SJCRH30 (cell line): ENCODE data around the gene YAE1. TPM values are rescaled to one million over a fixed set of nuclear protein-coding genes. Genes with fewer than 3 reads are reported as not detected.

Source experiments
- DNase-seq, 2 experiments: peaks; one replicate each; pipeline ENCODE4 v3.0.0-alpha.2; 2015 to 2020
- H3K27ac ChIP-seq: fragments of 250-450 bp; sonication (Bioruptor Pico); 2 replicates; pipeline ENCODE4 v1.5.1; 2020; ENCODE audit warnings: mild to moderate bottlenecking, moderate library complexity
- H3K27me3 ChIP-seq: fragments of 250-450 bp; sonication (Bioruptor Pico); 2 replicates; pipeline ENCODE4 v1.5.1; 2020; ENCODE audit warnings: mild to moderate bottlenecking, moderate library complexity
- H3K36me3 ChIP-seq: fragments of 250-450 bp; sonication (Bioruptor Pico); 2 replicates; pipeline ENCODE4 v1.5.1; 2020; ENCODE audit warnings: mild to moderate bottlenecking, moderate library complexity
- H3K4me1 ChIP-seq: fragments of 250-450 bp; sonication (Bioruptor Pico); 2 replicates; pipeline ENCODE4 v1.5.1; 2020; ENCODE audit warnings: mild to moderate bottlenecking, moderate library complexity
- H3K4me3 ChIP-seq: fragments of 250-450 bp; sonication (Bioruptor Pico); 2 replicates; pipeline ENCODE4 v1.5.1; 2020; ENCODE audit warnings: mild to moderate bottlenecking, moderate library complexity
- H3K9me3 ChIP-seq: fragments of 250-450 bp; sonication (Bioruptor Pico); replicated peaks from 2 replicates; pipeline ENCODE4 v1.5.1; 2020; ENCODE audit warnings: mild to moderate bottlenecking, moderate library complexity
- total RNA-seq: library from RNA; depleted of rRNA; stranded (reverse); fragments of >200 nt; shearing (Covaris generic); gene quantifications from 2 replicates; pipeline ENCODE4 v1.2.3, GENCODE V29; 2014

YAE1 gene
- total RNA-seq, 1 experiment from 2014 or later, result 35.1 TPM

DNA sequence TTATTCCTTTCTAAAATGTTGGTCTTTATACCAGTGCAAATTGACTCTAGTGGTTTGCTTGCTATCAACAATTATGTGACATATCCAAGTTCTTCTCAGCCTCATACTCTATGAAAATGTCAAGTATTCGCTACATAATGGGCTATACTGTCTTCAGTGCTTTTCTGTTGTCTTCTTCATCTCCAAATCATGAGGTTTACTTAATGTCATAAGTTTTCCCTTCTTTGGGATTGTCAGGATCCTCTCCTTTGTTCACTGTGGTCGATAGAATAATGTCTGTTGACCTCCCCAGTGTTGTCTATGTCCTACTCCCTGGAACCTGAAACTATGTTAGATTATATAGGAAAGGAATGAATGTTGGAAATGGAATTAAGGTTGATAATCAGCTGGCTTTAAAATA, 40.7 kb downstream of the YAE1 start:
- H3K27ac ChIP-seq, result no peak overlapping the region
- no peak for DNase-seq
- no peak overlapping the region for H3K4me3 ChIP-seq
- H3K36me3 ChIP-seq, result no peaks in the 10 kb centered on the region
- no peaks in the 10 kb centered on the region for H3K27me3 ChIP-seq
- H3K4me1 ChIP-seq, result peaks cover 8% of the 10 kb centered on the region
- H3K9me3 ChIP-seq, result no peaks in the 10 kb centered on the region

DNA sequence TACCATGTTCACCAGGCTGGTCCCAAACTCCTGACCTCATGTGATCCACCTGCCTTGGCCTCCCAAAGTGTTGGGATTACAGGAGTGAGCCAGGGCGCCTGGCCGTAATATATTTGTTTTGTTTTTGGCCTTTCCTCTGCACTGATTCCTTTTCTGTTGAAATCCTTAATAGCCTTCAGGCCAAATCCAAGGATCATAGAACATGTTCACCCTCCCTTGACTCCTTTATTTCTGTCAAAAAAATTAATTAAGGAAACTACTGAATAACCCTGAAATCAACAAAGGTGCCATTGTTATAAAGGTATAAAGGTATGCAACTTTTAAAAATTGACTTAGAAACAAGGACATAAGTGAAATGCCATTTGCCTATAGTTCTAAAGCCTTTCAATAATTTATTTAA, 41.7 kb downstream of the YAE1 start:
- Histone ChIP-seq H3K27me3 (no peaks in the 10 kb centered on the region), H3K27ac (no peak overlapping the region), H3K36me3 (no peaks in the 10 kb centered on the region), H3K9me3 (no peaks in the 10 kb centered on the region), H3K4me1 (peaks cover 8% of the 10 kb centered on the region), H3K4me3 (no peak overlapping the region)
- no peak for DNase-seq

DNA sequence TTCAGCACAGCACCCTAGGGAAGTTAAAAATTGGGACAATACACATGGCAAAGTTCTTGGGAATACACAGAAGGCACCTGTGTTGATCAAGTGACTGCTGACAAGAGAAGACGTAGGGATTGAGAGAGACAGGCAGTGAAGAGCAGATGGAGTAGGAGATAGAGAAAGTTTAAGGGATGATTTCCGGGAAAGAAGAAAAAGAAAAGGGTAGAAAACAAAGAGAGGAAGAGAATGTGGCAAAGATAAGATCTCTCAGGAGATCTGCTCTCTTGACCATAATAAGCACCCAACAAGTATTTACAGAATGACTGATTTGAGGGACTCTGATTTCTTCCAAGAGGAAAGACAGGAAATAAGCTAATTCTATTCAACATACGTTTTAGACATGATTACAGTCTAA, 42.1 kb downstream of the YAE1 start:
- no peak for DNase-seq
- Histone ChIP-seq H3K36me3 (no peaks in the 10 kb centered on the region), H3K4me3 (no peak overlapping the region), H3K27ac (no peak overlapping the region), H3K27me3 (no peaks in the 10 kb centered on the region), H3K4me1 (peaks cover 8% of the 10 kb centered on the region), H3K9me3 (no peaks in the 10 kb centered on the region)

GRCh38 chr7:39609113-39609934, 43.1 kb downstream of the YAE1 start:
- Histone ChIP-seq H3K9me3 (no peaks in the 10 kb centered on the region), H3K27me3 (no peaks in the 10 kb centered on the region), H3K27ac (no peak overlapping the region), H3K36me3 (no peaks in the 10 kb centered on the region), H3K4me3 (no peak overlapping the region), H3K4me1 (peaks cover 8% of the 10 kb centered on the region)
- no peak for DNase-seq

- H3K27me3 ChIP-seq, result no peaks in the 10 kb centered on the region
- H3K36me3 ChIP-seq, result no peaks in the 10 kb centered on the region
- no peak overlapping the region for H3K27ac ChIP-seq
- no peak overlapping the region for H3K4me3 ChIP-seq
- no peak for DNase-seq
- peaks cover 8% of the 10 kb centered on the region for H3K4me1 ChIP-seq
- no peaks in the 10 kb centered on the region for H3K9me3 ChIP-seq
These were observed 43.7 kb downstream of the YAE1 start for GRCh38 chr7:39609935-39610263.

DNA sequence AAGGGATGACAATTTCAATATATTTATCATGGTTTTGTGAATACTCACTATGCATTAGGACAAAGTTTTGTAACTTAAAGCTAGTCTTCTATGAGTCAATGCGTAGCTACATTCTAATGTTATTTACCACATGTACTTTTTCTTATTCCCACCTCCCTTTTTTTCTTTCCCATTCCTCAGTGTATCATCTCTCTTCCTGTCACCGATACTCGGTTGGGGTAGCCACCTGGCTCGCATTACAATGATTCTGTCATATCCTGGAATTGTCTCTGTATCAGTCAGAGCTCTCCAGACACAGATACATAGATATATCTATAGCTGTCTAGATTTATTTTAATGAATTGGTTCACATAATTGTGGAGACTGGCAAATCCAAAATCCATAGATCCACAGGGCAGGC, 47.4 kb downstream of the YAE1 start:
- Histone ChIP-seq H3K4me3 (no peak overlapping the region), H3K27me3 (no peaks in the 10 kb centered on the region), H3K9me3 (no peaks in the 10 kb centered on the region), H3K36me3 (no peaks in the 10 kb centered on the region), H3K4me1 (no peaks in the 10 kb centered on the region; the same call in 1 of the 2 replicates), H3K27ac (no peak overlapping the region)
- DNase-seq, result no peak

- H3K4me3 ChIP-seq, result no peak overlapping the region
- no peak overlapping the region for H3K27ac ChIP-seq
- no peaks in the 10 kb centered on the region for H3K9me3 ChIP-seq
- no peaks in the 10 kb centered on the region for H3K27me3 ChIP-seq
- no peaks in the 10 kb centered on the region for H3K4me1 ChIP-seq
- no peak for DNase-seq
- no peaks in the 10 kb centered on the region for H3K36me3 ChIP-seq
These were observed 48.1 kb downstream of the YAE1 start for GRCh38 chr7:39614299-39614698.

- Histone ChIP-seq H3K36me3 (no peaks in the 10 kb centered on the region), H3K27ac (no peak overlapping the region), H3K9me3 (no peaks in the 10 kb centered on the region), H3K4me3 (no peak overlapping the region), H3K4me1 (no peaks in the 10 kb centered on the region), H3K27me3 (no peaks in the 10 kb centered on the region)
- no peak for DNase-seq
These were observed 49.3 kb downstream of the YAE1 start for GRCh38 chr7:39615350-39615975.

DNA sequence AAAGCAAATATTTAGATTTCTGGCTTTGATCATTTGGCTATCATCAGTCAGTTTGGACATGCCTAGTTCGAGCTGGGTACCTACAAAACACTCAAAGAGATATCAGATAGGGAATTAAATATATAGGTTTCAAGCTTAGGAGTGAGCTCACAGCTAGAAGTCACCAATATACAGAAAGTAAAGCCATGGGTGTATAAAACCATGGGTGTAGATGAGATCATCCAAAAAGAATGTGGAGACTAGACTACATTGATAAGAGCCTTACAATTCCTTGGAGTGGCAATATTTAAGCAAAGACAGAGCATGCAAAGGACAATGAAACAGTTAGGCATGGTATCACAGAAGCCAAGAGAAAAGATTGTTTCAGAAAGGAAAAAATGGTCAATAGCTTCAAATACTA, 49.9 kb downstream of the YAE1 start:
- Histone ChIP-seq H3K27me3 (no peaks in the 10 kb centered on the region), H3K27ac (no peak overlapping the region), H3K4me3 (no peak overlapping the region), H3K4me1 (no peaks in the 10 kb centered on the region; the same call in 1 of the 2 replicates), H3K36me3 (no peaks in the 10 kb centered on the region), H3K9me3 (no peaks in the 10 kb centered on the region)
- no peak for DNase-seq

- H3K27ac ChIP-seq, result no peak overlapping the region
These were observed 50.8 kb downstream of the YAE1 start for GRCh38 chr7:39617005-39617404.

DNA sequence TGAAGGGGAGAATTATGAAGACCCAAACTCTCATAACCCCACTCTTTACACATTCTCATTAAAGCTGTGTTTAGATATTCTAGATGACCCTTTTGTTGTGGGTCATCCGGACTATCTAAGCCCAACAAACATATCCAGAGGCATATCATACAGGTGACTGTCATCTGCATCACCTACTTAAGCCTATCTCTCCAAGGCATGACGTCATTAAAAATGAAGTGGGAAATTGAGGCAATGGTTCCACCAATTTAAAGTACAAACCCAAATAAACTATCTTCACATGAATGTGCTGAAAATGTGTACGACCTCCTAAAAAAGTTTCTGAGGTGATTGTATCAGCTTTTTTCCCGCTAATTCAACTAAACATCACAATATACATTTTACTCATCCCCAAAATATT, 52.7 kb downstream of the YAE1 start:
- Histone ChIP-seq H3K4me1 (no peaks in the 10 kb centered on the region; the same call in 1 of the 2 replicates), H3K27me3 (no peaks in the 10 kb centered on the region), H3K36me3 (no peaks in the 10 kb centered on the region), H3K4me3 (no peak overlapping the region), H3K9me3 (no peaks in the 10 kb centered on the region), H3K27ac (no peak overlapping the region)
- no peak for DNase-seq

More at GRCh38 chr7:39617005-39617404, 50.8 kb downstream of the YAE1 start:
- Histone ChIP-seq H3K4me3 (no peak overlapping the region), H3K27me3 (no peaks in the 10 kb centered on the region), H3K4me1 (no peaks in the 10 kb centered on the region; the same call in 1 of the 2 replicates), H3K36me3 (no peaks in the 10 kb centered on the region), H3K9me3 (no peaks in the 10 kb centered on the region)
- DNase-seq, result no peak

GRCh38 chr7:39620486-39620885, 54.3 kb downstream of the YAE1 start:
- H3K9me3 ChIP-seq, result no peaks in the 10 kb centered on the region
- no peaks in the 10 kb centered on the region for H3K36me3 ChIP-seq
- peaks cover 4% of the 10 kb centered on the region; the same call in 1 of the 2 replicates for H3K4me1 ChIP-seq
- H3K27ac ChIP-seq, result peak overlapping the region; percentile 30
- DNase-seq, result no peak
- no peaks in the 10 kb centered on the region for H3K27me3 ChIP-seq
- H3K4me3 ChIP-seq, result no peak overlapping the region

- H3K36me3 ChIP-seq, result no peaks in the 10 kb centered on the region
- no peaks in the 10 kb centered on the region for H3K27me3 ChIP-seq
- no peak overlapping the region for H3K4me3 ChIP-seq
- H3K4me1 ChIP-seq, result peaks cover 4% of the 10 kb centered on the region; the same call in 1 of the 2 replicates
- H3K27ac ChIP-seq, result peak overlapping the region; percentile 30
- peak; percentile 17 to 41 for DNase-seq
- no peaks in the 10 kb centered on the region for H3K9me3 ChIP-seq
These were observed 55.1 kb downstream of the YAE1 start for GRCh38 chr7:39621261-39621660.

GRCh38 chr7:39621784-39622411, 55.7 kb downstream of the YAE1 start:
- H3K27me3 ChIP-seq, result no peaks in the 10 kb centered on the region
- peak in 1 of 2 experiments; percentile 10 for DNase-seq
- no peak overlapping the region for H3K4me3 ChIP-seq
- no peaks in the 10 kb centered on the region for H3K9me3 ChIP-seq
- H3K36me3 ChIP-seq, result no peaks in the 10 kb centered on the region
- H3K27ac ChIP-seq, result peak overlapping the region; percentile 9; the same call in 1 of the 2 replicates
- H3K4me1 ChIP-seq, result peaks cover 4% of the 10 kb centered on the region; the same call in 1 of the 2 replicates
